ENCODE measurements around the gene S100A16.

Gene S100A16

GRCh38 chr1:153636312-153636711 is 23.4 kb upstream of the S100A16 start:
- no peak for DNase-seq (ENCODE audit: low spot score)

DNA sequence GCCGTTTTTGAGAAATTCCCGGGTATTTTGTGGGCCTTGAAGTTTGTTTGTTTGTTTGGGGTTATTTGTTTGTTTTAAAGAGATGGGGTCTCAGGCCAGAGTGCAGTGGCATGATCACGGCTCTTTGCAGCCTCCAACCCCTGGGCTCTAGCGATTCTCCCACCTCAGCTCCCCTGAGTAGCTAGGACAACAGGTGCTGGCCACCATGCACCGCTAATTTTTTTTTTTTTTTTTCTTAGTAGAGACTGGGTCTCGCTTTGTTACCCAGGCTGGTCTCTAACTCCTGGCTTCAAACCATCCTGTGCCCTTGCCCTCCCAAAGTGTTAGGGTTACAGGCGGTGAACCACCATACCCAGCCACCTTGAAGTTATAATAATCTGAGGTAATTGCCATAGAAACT is 22.9 kb upstream of the S100A16 start:
- DNase-seq (ENCODE audit: low spot score): no peak

GRCh38 chr1:153633754-153634665 is 21.1 kb upstream of the S100A16 start, which contains the start of gene CHTOP:
CHTOP (plus strand) TSS chr1:153634066; CDS start chr1:153636589, 2,523 bp downstream.
- peak; percentile 99 for DNase-seq (ENCODE audit: low spot score)

DNA sequence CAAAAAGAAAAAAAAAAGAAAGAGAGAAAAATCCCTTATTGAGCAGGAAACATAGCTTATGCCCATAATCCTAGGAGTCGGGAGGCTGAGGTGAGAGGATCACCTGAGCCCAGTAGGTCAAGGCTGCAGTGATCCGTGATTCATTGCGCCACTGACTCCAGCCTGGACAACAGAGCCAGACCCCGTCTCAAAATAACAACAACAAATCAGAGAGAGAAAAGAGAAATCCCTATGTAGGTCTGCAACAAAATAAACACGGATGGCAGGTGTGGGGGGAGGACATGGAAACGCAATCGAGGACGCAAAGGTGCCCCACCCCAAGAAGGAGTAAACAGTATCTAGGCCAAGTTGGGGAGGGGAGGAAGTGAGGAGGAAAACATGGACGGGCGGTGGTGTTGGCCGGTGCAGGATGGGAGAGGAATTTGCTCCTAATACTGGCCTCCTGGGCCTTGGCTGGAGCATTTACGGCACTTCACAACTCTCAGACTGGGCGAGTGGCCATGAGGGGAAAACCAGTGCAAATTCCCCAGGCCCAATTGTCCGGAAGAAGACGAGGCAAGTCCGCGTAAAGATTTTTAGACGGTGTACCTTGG is 20.3 kb upstream of the S100A16 start:
- no peak for DNase-seq (ENCODE audit: low spot score)

DNA sequence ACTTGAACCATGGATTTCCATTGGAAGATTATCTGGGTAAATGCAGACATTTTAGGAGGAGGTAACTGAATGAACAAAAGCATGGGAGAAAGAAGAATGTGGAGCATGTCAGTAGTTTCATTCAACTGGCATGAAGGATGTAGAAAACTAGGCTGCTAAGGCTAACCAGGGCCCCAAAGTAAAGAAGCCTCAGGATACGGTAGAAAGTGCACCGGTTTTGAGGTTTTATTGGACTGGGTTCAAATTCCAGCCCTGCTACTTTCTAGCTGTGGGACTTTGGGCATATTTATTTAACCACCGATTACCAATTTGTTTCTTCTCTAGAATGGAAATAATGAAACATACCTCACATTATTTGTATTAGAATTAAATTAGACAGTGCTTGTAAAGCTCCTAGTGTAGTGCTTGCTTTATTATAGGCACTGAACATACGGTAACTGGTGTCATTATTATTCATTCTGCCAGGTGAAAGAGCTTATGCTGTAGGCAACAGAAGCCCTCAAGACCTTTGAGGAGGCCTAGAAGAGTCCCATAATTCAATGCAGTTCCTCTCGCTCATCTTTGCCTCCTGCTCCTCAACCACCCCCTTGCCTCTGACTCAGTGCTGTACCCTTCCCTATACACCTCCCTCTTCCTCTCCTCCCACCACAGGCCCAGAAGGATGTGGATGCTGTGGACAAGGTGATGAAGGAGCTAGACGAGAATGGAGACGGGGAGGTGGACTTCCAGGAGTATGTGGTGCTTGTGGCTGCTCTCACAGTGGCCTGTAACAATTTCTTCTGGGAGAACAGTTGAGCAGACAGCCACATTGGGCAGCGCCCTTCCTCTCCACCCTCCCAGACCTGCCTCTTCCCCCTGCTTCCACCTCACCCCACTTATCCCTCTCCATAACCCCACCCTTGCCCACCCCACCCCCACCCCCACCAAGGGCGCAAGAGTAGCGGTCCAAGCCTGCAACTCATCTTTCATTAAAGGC is 18.4 kb upstream of the S100A16 start:
- DNase-seq (ENCODE audit: low spot score): no peak

GRCh38 chr1:153630384-153630783 is 17.4 kb upstream of the S100A16 start:
- no peak for DNase-seq (ENCODE audit: low spot score)

- no peak for DNase-seq (ENCODE audit: low spot score)
Observed at GRCh38 chr1:153629971-153630370, 17.0 kb upstream of the S100A16 start.

DNA sequence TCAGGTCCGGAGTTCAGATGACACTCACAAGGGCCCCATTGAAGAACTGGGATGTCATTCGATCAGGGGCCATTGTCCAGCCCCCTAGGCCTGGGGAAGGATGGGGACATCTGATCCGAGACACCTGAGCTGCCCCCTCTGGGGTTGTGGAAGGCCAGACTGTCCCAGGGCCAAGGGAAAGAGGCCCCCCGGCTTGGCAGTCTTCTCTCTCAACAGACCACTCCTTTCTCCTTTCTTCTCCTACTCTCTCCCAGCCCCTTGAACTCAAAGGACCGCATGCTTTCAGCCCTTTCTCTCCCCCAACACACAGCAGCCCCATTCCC is 16.4 kb upstream of the S100A16 start:
- no peak for DNase-seq (ENCODE audit: low spot score)

GRCh38 chr1:153628638-153629342 is 15.9 kb upstream of the S100A16 start:
- DNase-seq (ENCODE audit: low spot score): no peak

DNA sequence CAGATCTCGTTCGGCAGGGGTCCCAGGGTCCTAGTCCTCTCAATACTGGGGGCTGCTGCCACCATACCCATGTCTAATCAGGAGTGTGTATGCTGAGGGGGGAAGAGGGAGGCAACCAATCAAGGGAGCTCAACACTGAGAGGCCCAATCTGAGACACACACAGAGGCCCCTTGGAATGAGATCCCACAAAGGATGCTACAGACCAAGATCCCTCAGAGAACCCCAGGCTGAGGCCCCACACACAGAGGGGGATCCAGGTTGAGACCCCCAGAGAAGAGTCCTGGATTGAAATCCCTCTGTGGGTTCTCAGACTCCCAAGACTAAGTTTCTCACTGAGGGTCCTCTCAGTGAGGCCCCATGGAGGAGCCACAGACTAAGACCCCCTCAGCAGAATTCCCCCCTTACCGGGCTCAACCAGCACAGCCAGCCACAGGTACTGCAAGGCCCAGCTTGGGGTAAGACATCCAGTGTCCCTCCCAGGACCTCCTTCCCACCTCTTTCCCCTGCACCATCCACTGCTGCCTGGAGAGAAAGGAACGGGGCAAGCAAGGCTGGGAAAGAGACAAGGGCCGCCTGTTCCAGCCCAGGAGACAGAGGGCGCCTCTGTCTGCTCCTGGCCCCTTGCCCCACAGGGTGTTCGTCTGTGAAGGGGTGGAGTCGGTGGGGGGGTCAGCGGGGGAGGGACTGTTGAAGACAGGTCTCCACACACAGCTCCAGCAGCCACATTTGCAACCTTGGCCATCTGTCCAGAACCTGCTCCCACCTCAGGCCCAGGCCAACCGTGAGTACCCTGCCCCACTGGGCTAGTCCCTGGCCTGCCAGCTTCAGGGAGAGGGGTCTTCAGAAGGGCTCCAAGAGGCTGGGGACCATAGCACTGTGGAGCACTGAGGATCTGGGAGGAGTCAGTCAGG is 15.0 kb upstream of the S100A16 start, which contains the start of gene S100A1:
Gene S100A1, plus strand, starts transcription at position 720 of the 912 bp plus-strand sequence. CDS start 2,088 bp downstream, outside the sequence.
- DNase-seq (ENCODE audit: low spot score): peak; percentile 90

GRCh38 chr1:153626904-153627714 is 14.2 kb upstream of the S100A16 start, which contains the start of gene S100A13:
S100A13 (minus strand) TSS chr1:153627505; CDS start chr1:153626472, 1,033 bp downstream.
- DNase-seq (ENCODE audit: low spot score): peak; percentile 73

DNA sequence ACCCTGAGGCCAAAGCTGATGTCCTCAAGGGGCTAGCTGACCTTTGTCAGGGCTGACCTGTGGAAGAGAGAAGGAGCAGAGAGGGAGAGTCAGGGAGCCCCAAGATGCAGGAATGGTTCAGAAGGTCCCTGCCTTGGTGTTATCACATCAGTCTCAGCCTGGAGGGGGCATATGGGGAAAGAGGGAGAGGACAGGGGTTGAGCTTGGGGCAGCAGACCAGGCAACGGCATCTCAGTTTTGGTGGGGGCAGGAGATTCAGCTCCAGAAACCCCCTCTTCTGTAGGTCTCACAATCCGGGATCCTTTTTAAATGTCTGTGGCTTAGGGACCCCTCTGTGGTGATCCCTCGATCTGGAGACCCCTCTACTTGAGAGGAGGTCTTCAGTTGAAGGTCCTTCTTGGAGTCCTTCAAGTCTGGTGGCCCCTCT is 13.6 kb upstream of the S100A16 start:
- DNase-seq (ENCODE audit: low spot score): no peak

- DNase-seq (ENCODE audit: low spot score): no peak
Observed at GRCh38 chr1:153624965-153625611, 12.2 kb upstream of the S100A16 start.

DNA sequence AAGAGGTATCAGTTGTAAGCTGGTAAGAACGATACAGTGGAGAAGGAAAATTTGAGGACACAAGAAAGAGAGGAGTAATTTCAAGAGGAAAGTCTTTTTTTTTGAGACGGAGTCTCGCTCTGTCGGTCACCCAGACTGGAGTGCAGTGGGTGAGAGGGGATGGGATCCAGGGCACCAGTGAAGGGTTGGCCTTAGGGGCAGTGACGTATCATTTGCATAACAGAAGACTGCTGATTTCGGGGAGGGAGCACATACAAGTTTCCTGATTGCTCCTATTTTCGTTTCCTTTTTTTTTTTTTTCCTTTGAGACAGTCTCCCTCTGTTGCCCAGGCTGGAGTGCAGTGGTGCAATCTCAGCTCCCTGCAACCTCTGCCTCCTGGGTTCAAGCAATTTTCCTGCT is 10.2 kb upstream of the S100A16 start:
- DNase-seq (ENCODE audit: low spot score): no peak

GRCh38 chr1:153619171-153619570 is 6.2 kb upstream of the S100A16 start:
- no peak for DNase-seq (ENCODE audit: low spot score)

- DNase-seq (ENCODE audit: low spot score): no peak
Observed at GRCh38 chr1:153617663-153618062, 4.7 kb upstream of the S100A16 start.

- no peak for DNase-seq (ENCODE audit: low spot score)
Observed at GRCh38 chr1:153616917-153617311, 4.0 kb upstream of the S100A16 start.

DNA sequence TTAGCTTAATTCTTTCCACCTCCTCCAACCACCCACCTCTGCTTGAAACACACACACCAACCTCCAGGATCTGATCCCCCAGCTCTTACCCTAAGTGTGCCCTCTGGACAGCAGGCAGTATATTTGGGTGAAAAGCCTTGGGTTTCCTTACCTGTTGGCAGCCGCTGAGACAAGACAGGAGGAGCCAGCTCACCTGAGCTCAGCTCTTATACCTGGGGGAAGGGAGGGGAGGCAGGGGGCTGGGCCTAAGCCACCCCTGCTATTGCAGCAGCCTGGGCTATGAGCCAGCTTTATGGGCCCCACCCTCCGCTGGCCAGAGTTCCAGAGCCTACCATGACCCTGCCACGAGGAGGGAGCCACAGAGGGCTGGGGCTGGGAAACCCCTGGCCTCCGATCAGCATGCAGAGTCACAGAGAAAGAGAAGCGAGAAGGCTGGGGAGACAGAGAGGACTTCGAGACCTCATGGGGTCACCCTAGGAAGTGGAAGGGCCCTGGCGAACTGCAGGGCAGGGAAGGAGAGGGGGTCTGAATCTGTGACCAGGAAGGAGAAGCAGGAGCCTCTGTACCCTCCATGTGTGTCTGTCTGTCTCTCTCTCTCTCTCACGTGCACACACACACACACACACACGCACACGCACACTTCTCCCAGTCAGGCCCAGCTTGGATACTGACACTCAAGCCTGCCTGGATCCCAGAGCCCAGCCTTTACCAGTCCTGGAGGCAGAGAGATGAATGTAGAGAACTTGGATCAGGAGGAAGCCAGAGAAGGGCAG is 3.4 kb upstream of the S100A16 start, which contains the start of gene S100A14:
Gene S100A14, minus strand, starts transcription at position 182 of the 773 bp plus-strand sequence. CDS start 467 bp downstream, outside the sequence.
- DNase-seq (ENCODE audit: low spot score): no peak
